CD4-positive, alpha-beta T cell treated with Interleukin-10 for 1 hour (primary cell): Measurements from ENCODE around the gene UMAD1.
A peak's percentile ranks its signal among the peaks of the same experiment; 100 is the strongest.

Experiments
- DNase-seq: peaks from one replicate; pipeline ENCODE4 v3.0.0-alpha.2; 2020

The UMAD1 gene

GRCh38 chr7:7736671-7737070, 96.1 kb downstream of the UMAD1 start:
- DNase-seq = no peak

DNA sequence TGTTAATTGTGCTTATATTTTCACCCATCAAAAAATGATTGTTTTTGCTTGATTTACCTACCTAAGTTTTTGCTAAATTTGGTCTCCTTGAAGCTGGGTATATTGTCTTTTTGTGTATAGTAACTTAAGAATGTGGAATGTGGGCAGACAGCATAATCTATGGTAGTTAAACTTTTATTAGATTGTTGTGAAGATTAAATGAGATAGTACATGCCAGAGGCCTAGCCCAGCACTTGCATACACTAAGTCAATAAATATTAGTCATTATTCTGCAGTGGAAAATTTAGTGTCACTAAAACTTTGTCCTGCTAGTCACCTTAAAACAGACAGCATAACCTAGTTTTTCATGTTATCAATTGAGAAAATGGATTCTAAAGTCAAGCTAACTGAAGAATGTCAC, 97.1 kb downstream of the UMAD1 start:
- DNase-seq = no peak

- DNase-seq = no peak
Observed at GRCh38 chr7:7738177-7738576, 97.6 kb downstream of the UMAD1 start.

GRCh38 chr7:7738622-7739021, 98.1 kb downstream of the UMAD1 start:
- no peak for DNase-seq

GRCh38 chr7:7739204-7740036, 98.9 kb downstream of the UMAD1 start:
- no peak for DNase-seq

- no peak for DNase-seq
Observed at GRCh38 chr7:7740037-7740355, 99.4 kb downstream of the UMAD1 start.

DNA sequence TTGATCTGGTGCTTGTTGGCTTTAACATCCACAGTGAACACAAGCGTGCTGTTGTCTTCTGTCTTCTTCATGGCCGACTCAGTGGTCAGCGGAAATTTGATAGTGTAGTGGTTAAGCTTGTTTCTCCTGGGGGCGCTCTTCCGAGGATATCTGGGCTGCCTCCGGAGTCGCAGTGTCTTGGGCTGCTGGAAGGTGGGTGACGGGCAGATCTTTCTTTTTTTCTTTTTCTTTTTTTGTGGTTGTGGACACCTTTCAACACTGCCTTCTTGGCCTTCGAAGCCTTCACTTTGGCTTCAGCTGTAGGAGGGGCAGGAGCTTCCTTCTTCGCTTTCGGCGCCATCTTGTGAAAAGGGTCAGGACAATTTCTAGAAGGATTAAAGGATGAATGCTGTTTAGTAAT, 101.7 kb downstream of the UMAD1 start:
- DNase-seq = no peak

DNA sequence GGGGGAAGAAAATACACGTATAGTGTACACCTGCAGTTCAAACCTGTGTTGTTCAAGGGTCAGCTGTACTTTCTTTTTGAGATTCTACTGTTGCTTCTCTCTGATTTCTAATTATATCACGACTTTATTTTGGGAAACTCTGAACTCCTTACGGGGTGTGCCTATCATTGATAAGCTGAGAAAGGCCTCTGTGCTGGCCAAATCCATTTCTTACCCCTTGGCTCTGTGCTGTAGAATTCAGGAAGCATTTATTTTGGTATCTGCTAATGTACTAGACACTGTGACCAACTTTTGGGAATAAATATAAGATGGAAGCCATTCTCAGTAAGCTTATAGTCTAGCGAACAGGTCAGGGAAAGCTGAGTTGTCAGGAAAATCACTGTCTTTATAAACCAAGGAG, 104.7 kb downstream of the UMAD1 start:
- no peak for DNase-seq

DNA sequence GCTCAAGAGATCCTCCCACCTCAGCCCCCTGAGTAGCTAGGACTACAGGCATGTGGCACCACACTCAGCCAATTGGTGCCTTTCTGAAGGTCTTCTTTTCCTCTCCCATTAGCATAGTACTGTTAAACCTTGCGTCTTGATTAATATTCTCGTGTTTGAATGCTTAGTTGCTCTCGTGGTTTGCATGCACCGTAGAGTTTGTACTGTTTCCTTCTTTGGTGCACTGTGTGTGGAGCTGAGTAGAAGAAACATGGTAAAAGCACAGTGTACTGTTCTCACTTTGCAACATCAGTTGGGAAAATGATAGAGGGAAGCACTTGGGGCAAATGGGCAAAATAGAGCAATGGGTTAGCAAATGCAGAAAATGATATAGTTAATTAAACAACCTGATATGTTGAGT, 105.4 kb downstream of the UMAD1 start:
- DNase-seq = no peak

GRCh38 chr7:7746458-7746857, 105.9 kb downstream of the UMAD1 start:
- DNase-seq = no peak

- no peak for DNase-seq
Observed at GRCh38 chr7:7750571-7751242, 110.2 kb downstream of the UMAD1 start.

GRCh38 chr7:7751243-7752092, 110.9 kb downstream of the UMAD1 start:
- DNase-seq = no peak

- DNase-seq = no peak
Observed at GRCh38 chr7:7756577-7756976, 116.0 kb downstream of the UMAD1 start.

GRCh38 chr7:7757576-7757975, 117.0 kb downstream of the UMAD1 start:
- DNase-seq = no peak

GRCh38 chr7:7761340-7761973, 120.9 kb downstream of the UMAD1 start:
- peak; percentile 66 for DNase-seq

DNA sequence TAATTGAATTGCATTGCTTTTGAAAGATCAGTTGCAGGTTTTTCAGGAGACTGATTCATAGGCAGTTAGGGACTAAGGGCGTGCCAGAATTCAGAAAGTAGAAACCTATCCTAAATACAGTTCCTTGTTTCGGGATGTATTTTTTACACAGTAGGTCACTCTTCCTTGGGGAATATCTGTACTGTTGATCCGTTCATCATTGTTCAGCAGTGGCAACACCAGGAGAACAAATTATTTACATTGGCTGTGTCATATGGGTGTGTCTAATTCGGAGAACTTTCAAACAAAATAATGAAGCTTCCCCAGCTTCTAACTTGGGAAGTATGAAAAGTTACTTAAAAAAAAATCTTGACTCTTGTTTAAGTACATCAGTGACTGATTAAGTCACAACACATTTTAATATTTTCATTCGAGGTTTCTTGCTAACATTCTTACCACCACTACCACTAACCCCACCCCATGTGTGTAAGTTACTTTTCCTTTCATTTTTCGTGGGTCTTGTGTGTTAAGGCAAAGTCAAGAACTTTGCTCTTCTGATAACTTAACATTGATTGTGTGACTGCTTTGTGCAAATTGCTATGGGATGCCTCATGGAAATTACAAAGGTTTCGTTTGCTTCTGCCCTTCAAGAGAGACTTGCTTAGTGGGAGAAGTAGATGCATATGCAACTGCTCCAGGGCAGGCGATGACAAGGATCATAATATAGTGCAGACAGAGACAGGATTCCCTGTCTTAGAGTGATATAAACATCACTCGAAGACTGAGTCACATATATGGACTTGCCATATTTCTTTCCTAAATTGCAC, 121.6 kb downstream of the UMAD1 start:
- DNase-seq = peak; percentile 61

DNA sequence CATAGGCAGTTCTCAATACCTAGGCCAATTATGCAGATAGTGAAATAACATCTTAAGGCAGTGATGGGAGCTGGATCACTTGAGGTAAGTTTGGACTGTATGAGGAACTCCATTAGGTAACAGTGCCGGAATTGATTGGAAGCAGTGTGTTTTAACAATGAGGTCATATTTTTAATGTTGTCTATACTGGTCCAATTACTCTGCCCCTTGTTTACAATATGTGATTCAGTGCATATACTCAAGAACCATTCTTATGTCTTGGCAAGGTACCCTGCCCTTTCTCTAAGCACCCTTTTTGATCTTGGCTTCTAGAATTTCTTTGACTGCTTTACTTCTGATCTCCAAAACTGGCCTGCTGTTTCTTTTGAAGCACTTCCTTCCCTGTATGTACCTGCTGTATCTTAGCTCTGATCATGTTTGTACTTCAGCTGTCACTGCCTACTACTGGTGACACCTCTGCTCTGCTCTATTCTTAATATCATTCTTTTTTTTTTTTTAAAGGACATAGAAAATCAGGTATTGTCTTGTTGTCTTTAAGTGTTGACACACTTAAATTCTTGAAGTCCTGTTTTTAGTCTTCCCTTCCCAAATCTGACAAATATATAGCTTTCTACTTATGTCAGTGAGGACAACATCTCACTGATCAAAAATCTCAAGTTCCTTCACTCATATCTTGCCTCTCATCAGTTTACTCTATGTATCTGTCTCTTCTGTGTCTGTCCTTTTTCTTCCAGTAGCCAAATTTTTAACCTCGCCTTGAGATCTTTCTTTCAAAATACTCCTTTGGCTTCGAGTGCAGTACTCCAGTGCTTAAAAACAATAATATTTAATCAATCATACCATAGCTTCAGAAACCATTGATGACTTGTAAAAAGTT, 124.2 kb downstream of the UMAD1 start:
- peak; percentile 41 for DNase-seq

- no peak for DNase-seq
Observed at GRCh38 chr7:7765422-7765821, 124.9 kb downstream of the UMAD1 start.

DNA sequence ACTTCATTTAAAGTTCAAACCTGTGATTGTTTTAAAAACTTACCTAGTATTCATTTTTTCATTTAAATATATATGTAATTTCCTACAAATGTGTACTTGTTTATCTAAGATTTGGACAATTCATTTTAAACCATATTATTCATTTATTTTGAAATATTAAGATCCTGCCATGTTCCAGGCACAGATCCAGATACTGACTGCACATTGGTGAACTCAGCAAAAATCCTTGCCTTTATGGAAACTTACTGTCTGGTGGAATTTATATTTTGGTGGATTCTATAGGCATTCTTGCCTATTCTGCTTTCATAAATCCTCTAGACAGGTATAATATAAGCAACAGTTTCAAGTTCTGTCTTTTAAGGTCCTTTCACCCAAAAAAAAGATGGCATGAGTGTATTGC, 126.1 kb downstream of the UMAD1 start:
- no peak for DNase-seq

- no peak for DNase-seq
Observed at GRCh38 chr7:7768977-7769709, 128.6 kb downstream of the UMAD1 start.
